NCI-H748 (cell line): ENCODE data around the gene FAF1.
A peak's percentile ranks its signal among the peaks of the same experiment; 100 is the strongest.

ENCODE experiments used
- DNase-seq: peaks from one replicate; lab custom pipeline; 2025; ENCODE audit not compliant: unreplicated experiment; lab: John Stamatoyannopoulos, UW

FAF1 gene

DNA sequence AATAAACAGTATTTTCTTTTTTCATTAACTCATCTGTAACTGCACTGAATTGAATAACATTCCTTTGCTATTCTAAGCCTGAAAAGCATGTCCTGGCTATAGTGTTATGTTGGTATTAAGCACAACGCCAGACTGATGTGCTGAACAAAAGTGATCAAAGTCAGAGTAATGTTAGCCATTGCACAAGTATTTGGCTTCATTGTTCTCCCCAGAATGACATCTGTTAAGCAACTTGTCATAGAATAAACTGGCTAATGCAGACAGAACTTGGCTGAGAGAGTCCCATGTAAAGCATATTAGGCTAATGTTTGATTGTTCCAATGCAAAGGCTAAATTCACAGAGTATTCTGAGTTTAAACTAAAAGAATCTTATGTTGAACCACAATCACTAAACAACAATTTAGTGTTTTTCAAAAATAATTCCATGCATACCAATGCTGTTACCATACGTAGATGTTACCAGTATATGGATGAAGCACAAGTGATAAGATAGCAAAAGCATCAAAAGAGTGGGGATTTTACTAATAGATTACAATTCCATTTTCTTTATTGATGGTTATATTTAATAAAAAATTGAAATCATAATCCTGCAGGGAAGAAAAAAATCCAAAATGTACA, 301.5 kb downstream of the FAF1 start:
- DNase-seq = no peak

DNA sequence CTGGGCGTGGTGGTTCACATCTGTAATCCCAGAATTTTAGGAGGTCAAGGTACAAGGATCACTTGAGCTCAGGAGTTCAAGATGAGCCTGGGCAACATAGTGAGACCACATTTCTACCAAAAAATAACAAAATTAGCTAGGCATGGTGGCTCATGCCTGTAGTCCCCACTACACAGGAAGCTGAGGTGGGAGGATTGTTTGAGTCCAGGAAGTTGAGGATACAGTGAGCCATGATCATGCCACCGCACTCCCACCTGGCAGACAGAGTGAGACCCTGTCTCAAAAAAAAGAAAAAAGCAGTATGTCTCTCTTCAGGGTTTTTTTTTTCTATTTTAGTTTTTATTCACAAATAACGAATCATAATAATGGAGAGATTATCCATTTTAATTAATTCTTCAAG, 303.1 kb downstream of the FAF1 start:
- DNase-seq = no peak

DNA sequence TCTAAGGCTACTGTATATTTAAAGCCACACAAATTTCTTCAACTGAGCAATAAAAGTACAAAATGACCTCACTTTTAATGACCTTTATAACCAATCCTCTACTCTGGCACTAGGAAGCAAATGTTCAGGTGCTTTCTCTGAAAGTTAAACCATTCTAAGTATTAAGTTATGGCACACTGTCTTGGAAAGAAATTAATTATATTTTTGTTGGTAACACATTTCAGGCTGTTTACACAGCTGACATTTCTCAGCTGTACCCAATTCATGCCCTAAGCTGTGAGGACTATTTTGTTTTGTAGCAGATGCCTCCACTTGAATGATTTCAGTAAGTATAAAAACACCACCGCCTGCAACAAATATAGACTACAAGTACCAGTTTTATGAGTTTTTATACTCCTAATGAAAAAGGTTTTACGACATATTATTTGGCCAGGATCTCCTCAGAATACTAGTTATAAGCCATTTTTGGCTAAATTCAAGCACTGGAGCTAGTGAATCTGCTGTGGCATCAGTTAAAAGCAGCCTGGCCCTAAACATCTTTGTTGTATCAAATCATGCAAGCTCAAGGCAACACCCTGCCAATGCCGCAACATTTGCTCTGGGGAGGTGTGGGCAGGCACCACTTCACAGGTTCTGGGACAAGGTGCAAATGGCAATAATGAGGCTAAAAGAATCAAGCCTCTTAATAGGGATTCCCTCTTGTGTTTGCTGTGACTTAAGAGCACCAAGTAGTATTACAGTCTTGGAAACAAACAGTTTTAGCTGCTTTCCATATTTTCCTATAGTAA, 308.4 kb downstream of the FAF1 start:
- DNase-seq = peak; percentile 58

DNA sequence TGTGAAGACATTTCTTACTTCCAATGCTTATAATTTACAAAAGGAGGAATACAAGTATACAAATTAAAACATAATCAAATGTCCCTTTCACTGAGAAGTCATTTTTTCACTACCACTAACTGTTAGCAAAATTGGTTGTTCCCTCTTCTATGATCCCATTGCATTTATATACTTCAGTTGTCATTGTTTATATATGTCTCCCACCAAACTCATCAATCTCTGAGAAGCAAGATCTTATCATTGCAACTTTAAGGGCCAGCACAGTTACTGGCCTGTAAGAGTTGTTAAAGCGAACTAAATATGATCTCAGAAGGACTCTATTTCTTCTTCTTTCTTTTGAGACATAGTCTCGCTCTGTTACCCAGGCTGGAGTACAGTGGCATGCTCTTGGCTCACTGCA, 313.5 kb downstream of the FAF1 start:
- no peak for DNase-seq

DNA sequence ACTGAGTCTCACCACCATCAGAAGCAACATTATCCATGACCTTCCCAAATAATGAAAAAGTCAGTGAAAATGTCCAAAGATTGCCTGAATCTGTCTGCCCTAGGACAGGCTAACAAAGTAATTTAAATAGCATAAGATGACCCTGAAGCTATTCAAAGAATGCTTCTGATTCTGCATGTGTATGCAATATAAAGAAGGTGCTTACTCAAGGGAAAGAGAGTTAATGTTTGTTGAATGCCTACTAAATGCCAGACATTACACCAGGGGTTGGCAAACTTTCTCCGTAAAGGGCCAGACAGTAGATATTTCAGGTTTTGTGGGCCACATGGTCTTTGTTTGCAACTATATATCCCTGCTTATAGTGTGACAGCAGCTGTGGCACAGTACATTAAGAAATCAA, 314.9 kb downstream of the FAF1 start:
- no peak for DNase-seq

DNA sequence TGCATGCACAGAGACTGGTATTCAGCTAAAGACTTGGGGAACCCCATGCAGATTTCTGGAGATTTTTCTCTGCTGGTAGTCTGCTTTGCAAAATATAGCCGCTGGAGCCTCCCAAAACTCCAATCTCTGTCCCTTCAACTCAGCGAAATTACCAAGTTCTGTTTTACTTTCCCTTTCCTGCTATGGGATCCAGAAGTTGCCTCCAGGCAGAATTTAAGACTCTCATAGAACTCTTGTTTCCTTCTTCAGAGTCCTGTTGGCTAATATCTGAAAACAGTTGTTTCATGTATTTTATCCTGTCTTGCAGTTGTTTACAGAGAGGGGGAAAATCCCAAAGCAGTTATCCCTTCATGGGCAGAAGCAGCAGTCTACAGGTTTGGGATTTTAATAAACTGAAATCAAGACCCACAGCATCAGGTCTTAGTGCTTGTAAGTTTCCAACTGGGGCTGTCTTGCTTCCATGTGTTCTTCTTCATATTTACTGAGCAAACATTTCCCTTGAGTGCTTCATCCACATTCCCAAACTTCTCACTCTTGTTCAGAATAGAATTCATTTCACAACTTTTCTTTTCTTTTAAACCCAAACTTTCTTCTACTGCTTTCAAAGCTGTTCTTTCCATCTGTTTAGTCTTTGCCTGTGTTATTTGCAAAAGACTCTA, 315.5 kb downstream of the FAF1 start:
- DNase-seq = no peak

DNA sequence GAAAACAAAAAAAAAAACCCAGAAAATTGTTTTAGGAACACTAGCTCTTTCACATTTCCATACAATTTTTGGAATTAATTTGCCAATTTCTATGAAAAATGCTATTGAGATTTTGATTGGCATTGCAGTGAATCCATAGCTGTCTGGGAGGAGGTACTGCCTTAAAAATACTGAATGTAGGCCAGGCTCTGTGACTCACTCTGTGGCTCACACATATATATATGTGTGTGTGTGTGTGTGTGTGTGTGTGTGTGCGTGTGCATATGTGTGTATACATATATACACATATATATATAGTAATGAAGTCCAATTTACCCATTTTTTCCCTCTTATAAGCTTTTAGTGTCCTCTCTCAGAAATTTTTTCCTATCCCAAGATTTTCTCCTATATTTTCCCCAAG, 322.6 kb downstream of the FAF1 start:
- DNase-seq = no peak

DNA sequence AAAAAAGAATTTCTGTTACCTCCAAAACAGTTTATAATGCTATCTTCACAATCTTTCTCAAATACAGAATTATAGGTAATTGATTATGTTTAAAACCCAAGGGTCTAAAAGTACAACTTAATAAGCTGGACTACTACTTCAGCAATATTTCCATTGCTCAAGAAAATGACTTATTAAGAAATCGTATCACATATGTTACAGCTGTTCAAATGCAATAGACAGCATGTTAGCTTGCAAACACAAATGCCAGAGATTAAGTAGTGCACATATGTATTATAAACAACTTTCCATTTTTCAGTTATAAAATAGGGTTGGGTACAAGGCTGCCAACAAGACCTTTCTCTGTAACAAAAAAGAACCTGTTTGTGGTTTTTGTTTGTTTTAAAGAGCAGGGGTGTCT, 325.8 kb downstream of the FAF1 start:
- DNase-seq = no peak

DNA sequence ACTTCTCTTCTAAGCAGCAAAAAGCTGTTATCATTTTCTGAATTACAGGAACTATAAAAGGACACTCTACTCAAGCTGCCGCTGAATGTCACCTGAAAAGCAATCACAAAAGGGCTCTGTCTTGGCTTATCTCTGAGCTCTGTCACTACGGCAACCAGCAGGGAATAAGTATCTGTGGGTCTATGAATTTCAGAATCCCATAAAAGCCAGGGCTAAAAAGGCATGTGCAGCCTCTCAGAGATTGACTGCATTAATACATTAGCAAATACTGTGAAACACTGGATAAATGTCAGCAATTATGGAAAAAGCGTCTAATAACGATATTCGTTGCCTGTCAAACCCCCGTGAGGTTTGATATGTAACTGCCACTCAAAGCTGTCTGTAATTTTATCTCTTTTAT, 326.6 kb downstream of the FAF1 start:
- DNase-seq = peak; percentile 97

DNA sequence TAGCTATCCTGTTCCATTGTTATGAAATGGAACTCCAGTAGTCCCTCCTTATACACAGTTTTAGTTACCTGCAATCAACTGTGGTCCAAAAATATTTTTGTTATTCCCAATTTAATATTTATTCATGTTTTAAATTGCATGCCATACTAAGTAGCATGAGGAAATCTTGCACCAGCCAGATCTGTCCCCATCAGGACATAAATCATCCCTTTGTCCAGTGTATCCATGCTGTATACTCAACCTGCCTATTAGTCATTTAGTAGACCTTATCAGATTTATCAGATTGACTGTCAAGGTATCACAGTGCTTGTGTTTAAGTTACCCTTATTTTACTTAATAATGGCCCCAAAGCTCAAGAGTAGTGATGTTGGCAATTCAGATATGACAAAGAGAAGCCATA, 328.9 kb downstream of the FAF1 start:
- DNase-seq = no peak

DNA sequence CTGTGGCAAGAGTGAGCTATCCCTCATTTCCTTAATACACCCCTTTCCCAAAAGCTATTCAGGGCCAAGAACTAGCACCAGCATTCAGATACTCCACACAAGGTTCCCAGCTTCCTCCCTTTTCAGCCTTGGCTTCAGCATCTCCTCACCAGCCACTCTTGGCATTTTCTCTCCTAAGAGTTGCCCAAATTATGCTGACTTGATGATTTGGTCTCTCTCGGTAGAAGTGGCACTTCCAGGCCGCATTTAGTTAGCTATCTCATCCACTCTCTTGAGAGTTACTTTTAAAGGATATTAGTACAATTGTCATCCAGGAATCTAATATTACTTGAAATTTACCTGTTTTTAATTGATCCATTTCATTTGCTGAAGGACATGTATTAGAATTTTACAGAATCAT, 337.8 kb downstream of the FAF1 start:
- no peak for DNase-seq

DNA sequence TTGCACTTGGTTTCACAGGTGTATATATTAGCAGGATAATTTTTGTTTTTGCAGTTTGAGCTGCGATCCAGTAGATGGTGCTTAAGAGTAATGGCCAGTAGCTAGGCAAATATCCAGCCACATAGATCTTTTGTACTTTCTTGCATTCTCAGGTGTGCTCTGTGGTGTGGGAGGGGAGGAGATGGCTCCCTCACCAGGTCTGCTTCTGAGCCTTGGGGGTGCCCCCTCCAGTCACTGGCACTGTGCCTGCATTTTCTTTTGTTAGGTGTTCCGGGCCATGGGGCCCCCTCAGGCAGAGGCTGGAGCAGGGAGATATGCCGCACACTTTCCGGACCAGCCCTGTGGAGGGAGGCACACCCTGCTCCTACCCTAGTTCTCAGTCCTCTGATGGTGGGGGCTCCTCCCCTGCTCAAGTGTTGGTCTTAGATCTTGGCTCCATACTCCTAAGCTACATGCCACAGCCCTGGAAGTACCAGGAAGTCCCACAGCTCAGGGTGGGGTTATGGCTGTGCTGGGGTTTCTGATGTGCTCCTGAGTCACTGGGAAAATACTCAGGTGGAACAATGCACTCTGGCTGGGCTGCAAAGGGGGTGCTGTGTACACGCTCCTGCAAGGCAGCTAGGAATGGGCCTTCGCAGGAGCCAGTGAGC, 339.3 kb downstream of the FAF1 start:
- peak; percentile 70 for DNase-seq

DNA sequence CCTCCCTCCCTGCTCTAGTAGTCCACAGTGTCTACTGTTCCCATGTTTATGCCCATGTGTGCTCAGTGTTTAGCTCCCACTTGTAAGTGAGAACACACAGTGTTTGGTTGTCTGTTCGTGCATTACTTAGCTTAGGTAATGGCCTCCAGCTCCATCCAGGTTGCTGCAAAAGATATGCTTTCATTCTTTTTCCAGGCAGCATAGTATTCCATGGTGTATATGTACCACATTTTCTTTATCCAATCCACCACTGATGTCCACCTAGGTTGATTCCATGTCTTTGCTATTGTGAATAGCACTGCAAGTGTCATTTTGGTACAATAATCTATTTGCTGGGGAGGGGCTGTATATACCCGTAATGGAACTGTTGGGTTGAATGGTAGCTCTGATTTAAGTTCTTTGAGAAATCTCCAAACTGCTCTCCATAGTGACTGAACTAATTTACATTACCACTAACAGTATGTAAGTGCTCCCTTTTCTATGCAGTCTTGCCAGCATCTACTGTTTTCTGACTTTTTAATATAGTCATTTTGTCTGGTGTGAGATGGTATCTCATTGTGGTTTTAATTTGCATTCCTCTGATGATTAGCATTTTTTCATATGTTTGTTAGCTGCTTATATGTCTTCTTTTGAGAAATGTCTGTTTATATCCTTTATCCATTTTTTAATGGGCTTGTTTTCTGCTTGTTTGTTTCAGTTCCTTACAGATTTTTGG, 344.9 kb downstream of the FAF1 start:
- DNase-seq = no peak

DNA sequence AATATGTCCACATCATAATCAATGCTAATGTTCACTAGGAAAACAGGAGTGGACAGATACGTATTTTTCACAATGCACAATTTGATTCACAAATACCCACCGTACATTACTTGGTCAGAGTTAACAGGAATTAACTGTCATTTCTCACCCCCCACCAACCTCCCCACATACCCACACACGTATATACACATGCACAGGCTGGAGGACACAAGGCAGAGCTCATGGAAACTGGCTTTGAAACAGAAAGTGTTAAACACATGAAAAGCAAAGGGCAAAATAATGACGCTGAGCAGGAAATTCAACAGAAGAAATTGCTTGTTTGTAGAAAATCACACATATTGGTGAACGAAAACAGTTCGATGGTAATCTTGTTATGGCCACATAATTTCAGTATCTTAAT, 348.4 kb downstream of the FAF1 start:
- DNase-seq = peak; percentile 79

DNA sequence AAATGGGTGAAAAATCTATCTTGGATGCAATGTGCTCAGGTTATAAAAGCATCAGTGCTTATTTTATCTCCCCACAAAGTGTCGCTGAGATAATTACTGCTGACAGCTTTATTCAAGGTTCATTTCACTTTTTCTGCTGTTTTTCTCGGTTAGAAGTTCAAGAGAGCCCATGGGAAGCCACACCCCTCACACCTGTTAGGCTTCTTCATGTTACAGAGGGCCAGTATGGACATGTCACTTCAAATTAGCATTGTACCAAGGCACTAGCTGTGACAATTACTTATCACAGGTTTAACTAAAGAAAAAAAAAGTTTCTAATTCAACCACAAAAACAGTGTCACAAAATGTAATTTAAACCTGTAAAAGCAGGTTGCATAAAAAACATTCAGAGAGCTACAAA, 349.5 kb downstream of the FAF1 start:
- peak; percentile 96 for DNase-seq

DNA sequence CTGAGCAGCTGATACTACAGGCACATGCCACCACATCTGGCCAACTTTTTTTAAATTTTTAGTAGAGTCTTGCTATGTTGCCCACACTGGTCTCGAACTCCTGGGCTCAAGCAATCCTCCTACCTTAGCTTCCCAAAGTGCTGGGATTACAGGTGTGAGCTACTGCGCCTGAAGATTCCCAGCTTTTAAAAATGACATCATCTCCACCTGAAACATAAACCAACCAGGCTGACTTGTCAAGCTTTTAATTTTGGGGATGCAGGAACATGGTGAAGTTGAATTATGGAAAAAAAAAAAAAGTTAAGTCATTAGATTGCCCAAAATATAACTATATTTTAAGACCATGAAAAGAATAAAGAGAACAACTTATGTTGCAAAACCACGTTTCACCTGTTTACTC, 350.6 kb downstream of the FAF1 start:
- no peak for DNase-seq

DNA sequence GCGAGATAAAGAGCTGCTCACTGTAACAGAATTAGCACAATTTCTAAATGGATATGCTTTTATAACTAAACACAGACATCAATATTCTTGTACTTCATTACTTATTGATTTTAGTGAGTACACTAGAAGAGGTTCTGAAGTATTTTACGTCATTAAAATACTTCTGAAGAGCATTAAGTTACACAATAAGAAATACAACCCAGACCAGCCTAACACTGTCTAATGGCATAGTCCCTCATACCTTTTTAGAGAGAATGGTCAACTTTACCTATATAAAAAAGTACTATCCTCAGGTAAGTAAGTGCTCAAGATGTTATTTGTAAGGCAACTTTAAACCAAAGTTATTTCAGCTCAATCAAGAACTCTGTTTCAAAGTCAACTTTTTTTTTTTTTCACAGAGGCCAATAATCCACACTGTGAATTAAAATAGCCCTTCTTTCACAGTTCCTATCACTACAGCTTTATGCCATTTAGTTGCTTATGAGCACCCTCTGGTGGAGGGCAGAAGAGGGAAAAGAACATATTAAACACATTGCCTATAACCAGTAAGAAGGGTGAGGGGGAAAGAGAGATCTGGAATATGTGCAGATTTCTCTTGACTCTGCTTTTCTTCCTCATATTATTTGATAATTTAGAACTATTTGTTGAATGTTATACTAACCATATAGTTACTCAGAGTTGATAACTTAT, 354.7 kb downstream of the FAF1 start:
- peak; percentile 78 for DNase-seq

DNA sequence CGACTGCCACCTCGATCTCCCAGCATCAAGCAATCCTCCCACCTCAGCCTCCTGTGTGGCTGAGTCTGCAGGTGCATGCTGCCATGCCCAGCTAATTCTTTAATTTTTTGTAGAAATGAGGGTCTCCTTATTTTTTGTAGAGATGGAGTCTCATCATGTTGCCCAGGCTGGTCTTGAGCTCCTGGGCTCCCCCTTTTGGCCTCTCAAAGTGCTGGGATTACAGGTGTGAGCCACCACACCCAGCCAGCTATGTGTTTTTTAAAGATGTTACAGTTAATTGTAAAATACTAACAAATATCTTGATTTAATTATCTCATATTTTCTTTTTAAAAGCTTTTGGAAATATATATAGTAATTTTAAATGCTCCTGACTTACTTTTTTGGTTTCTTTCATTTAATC, 355.5 kb downstream of the FAF1 start:
- DNase-seq = peak; percentile 18

DNA sequence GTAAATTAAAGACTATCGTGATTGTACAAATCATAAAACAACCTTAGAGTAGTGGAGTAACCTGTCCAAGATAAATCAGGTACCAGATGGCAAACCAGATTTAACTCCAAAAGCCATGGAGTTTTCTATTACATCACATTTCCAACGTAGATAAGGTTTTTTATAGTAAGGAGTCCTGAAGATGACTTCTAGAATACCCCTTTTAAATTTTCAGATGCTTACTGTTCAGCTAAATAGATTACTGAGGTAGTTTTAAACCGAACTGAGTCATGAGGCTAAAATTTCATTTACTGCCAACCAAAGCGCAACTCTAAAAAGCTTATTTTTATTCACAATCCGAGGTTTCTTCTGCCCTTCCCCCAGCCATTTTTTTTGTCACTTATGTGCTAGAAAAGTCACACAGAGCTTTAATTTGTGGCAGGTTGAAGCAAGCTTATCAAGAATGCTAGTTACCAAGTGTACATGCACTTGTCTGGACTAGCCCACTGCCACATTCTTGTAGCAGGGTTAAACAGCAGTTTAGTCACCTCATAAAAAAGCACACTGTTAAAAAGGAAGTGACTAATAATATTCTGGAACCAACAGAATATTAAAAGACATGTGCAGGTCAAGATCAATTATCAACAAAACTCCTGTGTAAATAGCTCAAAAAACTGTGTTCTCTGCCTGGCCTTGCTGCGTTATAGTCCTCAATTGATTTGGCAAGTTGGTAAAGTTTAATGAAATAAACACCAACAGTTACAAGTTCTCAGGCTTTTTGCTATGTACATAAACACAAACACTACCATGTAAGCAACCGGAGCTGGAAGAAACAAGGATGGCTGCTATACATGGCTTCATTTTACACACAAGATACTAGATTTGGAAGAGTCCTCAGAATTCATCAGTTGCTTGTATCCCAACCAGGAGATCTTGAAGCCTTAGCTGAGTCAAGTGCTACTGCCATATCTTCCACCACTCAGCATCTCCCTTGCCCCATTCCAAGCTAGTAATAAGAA, 356.5 kb downstream of the FAF1 start:
- peak; percentile 62 for DNase-seq
